ENCODE results near the gene ARHGEF10L. TPM values are rescaled to one million over a fixed set of nuclear protein-coding genes. Genes with fewer than 3 reads are reported as not detected.

The ARHGEF10L gene
- total RNA-seq, 1 experiment from 2014 or later, result 11.2 TPM

GRCh38 chr1:17665950-17666720, 126.6 kb downstream of the ARHGEF10L start:
- POLR2A ChIA-PET (ENCODE audit: unreplicated experiment), result no interaction called here
- no peak for DNase-seq
- CTCF ChIA-PET, result interaction anchor here (0.5 kb wide), 1 partner anchor 377 kb away, joined by 4 read pairs; no protein-coding TSS in a partner anchor

GRCh38 chr1:17667641-17668040, 128.1 kb downstream of the ARHGEF10L start:
- Histone ChIP-seq H3K27me3 (ENCODE audit: low read length) (no peaks in the 10 kb centered on the region), H3K27ac (ENCODE audit: low read length) (no peak overlapping the region), H3K4me1 (ENCODE audit: insufficient read depth, low read length) (no peaks in the 10 kb centered on the region), H3K36me3 (ENCODE audit: low read depth, low read length) (no peaks in the 10 kb centered on the region), H3K9me3 (ENCODE audit: low read length) (no peaks in the 10 kb centered on the region), H3K9me2 (replicated peaks; ENCODE audit: low read length) (no peaks in the 10 kb centered on the region), H3K79me2 (ENCODE audit: low read length) (no peaks in the 10 kb centered on the region), H3K4me2 (ENCODE audit: low read length) (no peak overlapping the region), H3F3A (ENCODE audit: low read length, unreplicated experiment) (no peaks in the 10 kb centered on the region), H3K4me3 (ENCODE audit: low read length) (no peak overlapping the region), H4K20me1 (ENCODE audit: low read length) (no peaks in the 10 kb centered on the region), H2AFZ (ENCODE audit: low read length) (no peak overlapping the region), H3K9ac (ENCODE audit: low read length) (no peak overlapping the region)
- no peak for TF ChIP-seq CTCF (conservative IDR thresholded peaks at IDR 0.05; ENCODE audit: low read depth, low read length)
- TF ChIP-seq EZH2 (IDR thresholded peaks at IDR 0.05; ENCODE audit: low read length, unreplicated experiment), result no peak
- TF ChIP-seq EZH2phosphoT487 (IDR thresholded peaks at IDR 0.05; ENCODE audit: borderline replicate concordance, low read length), result no peak
- ChIA-PET CTCF (no interaction called here), POLR2A (ENCODE audit: unreplicated experiment) (no interaction called here)
- ATAC-seq (no peak), DNase-seq (no peak)
- intact Hi-C loops (cut with micrococcal nuclease), result no loop called here
- BruUV-seq (replicated peaks), result no TSS peak

More at GRCh38 chr1:17665950-17666720, 126.6 kb downstream of the ARHGEF10L start:
- Histone ChIP-seq H3K4me1 (ENCODE audit: insufficient read depth, low read length) (no peaks in the 10 kb centered on the region), H3K9me2 (replicated peaks; ENCODE audit: low read length) (no peaks in the 10 kb centered on the region), H3K27me3 (ENCODE audit: low read length) (no peaks in the 10 kb centered on the region), H2AFZ (ENCODE audit: low read length) (no peak overlapping the region), H3K9me3 (ENCODE audit: low read length) (no peaks in the 10 kb centered on the region), H3K27ac (ENCODE audit: low read length) (no peak overlapping the region), H3F3A (ENCODE audit: low read length, unreplicated experiment) (no peaks in the 10 kb centered on the region), H3K4me3 (ENCODE audit: low read length) (no peak overlapping the region), H3K36me3 (ENCODE audit: low read depth, low read length) (no peaks in the 10 kb centered on the region), H3K4me2 (ENCODE audit: low read length) (no peak overlapping the region), H3K79me2 (ENCODE audit: low read length) (no peaks in the 10 kb centered on the region), H4K20me1 (ENCODE audit: low read length) (no peaks in the 10 kb centered on the region), H3K9ac (ENCODE audit: low read length) (no peak overlapping the region)
- intact Hi-C loops (cut with micrococcal nuclease), result no loop called here
- no peak for TF ChIP-seq EZH2phosphoT487 (IDR thresholded peaks at IDR 0.05; ENCODE audit: borderline replicate concordance, low read length)
- no peak for TF ChIP-seq EZH2 (IDR thresholded peaks at IDR 0.05; ENCODE audit: low read length, unreplicated experiment)
- TF ChIP-seq CTCF (conservative IDR thresholded peaks at IDR 0.05; ENCODE audit: low read depth, low read length), result no peak
- no TSS peak for BruUV-seq (replicated peaks)
- ATAC-seq, result no peak

GRCh38 chr1:17668195-17668594, 128.7 kb downstream of the ARHGEF10L start:
- no TSS peak for BruUV-seq (replicated peaks)
- H3K9ac ChIP-seq (ENCODE audit: low read length), result no peak overlapping the region
- POLR2A ChIA-PET (ENCODE audit: unreplicated experiment), result no interaction called here
- no peaks in the 10 kb centered on the region for H3K9me2 ChIP-seq (replicated peaks; ENCODE audit: low read length)
- H3K79me2 ChIP-seq (ENCODE audit: low read length), result no peaks in the 10 kb centered on the region
- H3K36me3 ChIP-seq (ENCODE audit: low read depth, low read length), result no peaks in the 10 kb centered on the region
- DNase-seq (no peak), ATAC-seq (no peak)
- no peak overlapping the region for H3K27ac ChIP-seq (ENCODE audit: low read length)
- no peaks in the 10 kb centered on the region for H3K4me1 ChIP-seq (ENCODE audit: insufficient read depth, low read length)
- TF ChIP-seq EZH2phosphoT487 (IDR thresholded peaks at IDR 0.05; ENCODE audit: borderline replicate concordance, low read length), result no peak
- no peaks in the 10 kb centered on the region for H3K9me3 ChIP-seq (ENCODE audit: low read length)
- no peaks in the 10 kb centered on the region for H4K20me1 ChIP-seq (ENCODE audit: low read length)
- H3K4me3 ChIP-seq (ENCODE audit: low read length), result no peak overlapping the region
- H2AFZ ChIP-seq (ENCODE audit: low read length), result no peak overlapping the region
- intact Hi-C loops (cut with micrococcal nuclease), result no loop called here
- H3K4me2 ChIP-seq (ENCODE audit: low read length), result no peak overlapping the region
- H3F3A ChIP-seq (ENCODE audit: low read length, unreplicated experiment), result no peaks in the 10 kb centered on the region
- H3K27me3 ChIP-seq (ENCODE audit: low read length), result no peaks in the 10 kb centered on the region
- CTCF ChIA-PET, result no interaction called here

All from PC-3 (cell line).